Activated CD4-positive, alpha-beta memory T cell treated with anti-CD3 and anti-CD28 coated beads, Interleukin-2, amount 10 ng/mL, durations not matched to agents 7 days and 5 days (primary cell): ENCODE data around the gene CALHM2. TPM values are rescaled to one million over a fixed set of nuclear protein-coding genes. Genes with fewer than 3 reads are reported as not detected.

Source experiments
- CTCF ChIA-PET: fragments of 350-600 bp; sonication (Branson Sonifier 250); formaldehyde crosslinking; loops from one replicate; lab custom pipeline; 2021; ENCODE audit warnings: antibody characterized with exemption, inconsistent platforms; lab: Charles Lee
- POLR2A ChIA-PET: fragments of 350-600 bp; sonication (Branson Sonifier 250); formaldehyde crosslinking; loops from one replicate; lab custom pipeline; 2021; ENCODE audit warnings: antibody characterized with exemption; lab: Charles Lee
- DNase-seq: peaks from one replicate; pipeline ENCODE4 v3.0.0-alpha.2; 2020
- H3K27ac Mint-ChIP-seq: one replicate; pipeline ENCODE4 v1.8.0; 2021; ENCODE audit warnings: mild to moderate bottlenecking, mixed read lengths
- H3K27me3 Mint-ChIP-seq: one replicate; pipeline ENCODE4 v1.8.0; 2021; ENCODE audit warnings: mixed read lengths
- H3K36me3 Mint-ChIP-seq: one replicate; pipeline ENCODE4 v1.8.0; 2021; ENCODE audit warnings: low read depth, mixed read lengths
- H3K4me1 Mint-ChIP-seq: one replicate; pipeline ENCODE4 v1.8.0; 2021; ENCODE audit warnings: mixed read lengths
- H3K4me3 Mint-ChIP-seq: one replicate; pipeline ENCODE4 v1.8.0; 2021; ENCODE audit warnings: mild to moderate bottlenecking, mixed read lengths
- H3K9me3 Mint-ChIP-seq: one replicate; pipeline ENCODE4 v1.8.0; 2021; ENCODE audit warnings: mixed read lengths
- total RNA-seq, 2 experiments: library from RNA; stranded (reverse); gene quantifications; one replicate each; pipeline ENCODE4 v1.2.3, GENCODE V29; 2021

The CALHM2 gene
- total RNA-seq, 2 experiments from 2014 or later, result 135 to 138 TPM

GRCh38 chr10:103457176-103457712 lies 5.1 kb upstream of the CALHM2 start:
- no peak for DNase-seq
- POLR2A ChIA-PET, result no interaction called here
- Mint-ChIP-seq H3K36me3 (peaks cover 7% of the 10 kb centered on the region), H3K4me1 (peaks cover 48% of the 10 kb centered on the region), H3K9me3 (no peaks in the 10 kb centered on the region), H3K27me3 (no peaks in the 10 kb centered on the region), H3K27ac (peak overlapping the region; percentile 24), H3K4me3 (no peak overlapping the region)
- CTCF ChIA-PET, result interaction anchor here (0.6 to 1.0 kb wide), 2 partner anchors 9 to 104 kb away, joined by 3 read pairs; no protein-coding TSS in a partner anchor

- ChIA-PET CTCF (interaction anchor here (0.7 to 1.4 kb wide), 2 partner anchors 21 to 29 kb away, joined by 3 to 5 read pairs; no protein-coding TSS in a partner anchor), POLR2A (interaction anchor here (0.7 to 1.2 kb wide), 3 partner anchors 10 to 15 kb away, joined by 3 to 5 read pairs (median 3); no protein-coding TSS in a partner anchor)
- Mint-ChIP-seq H3K27me3 (no peaks in the 10 kb centered on the region), H3K4me3 (no peak overlapping the region), H3K9me3 (no peaks in the 10 kb centered on the region), H3K36me3 (peaks cover 10% of the 10 kb centered on the region), H3K4me1 (peaks cover 50% of the 10 kb centered on the region), H3K27ac (no peak overlapping the region)
- no peak for DNase-seq
Observed at GRCh38 chr10:103456074-103456660, 4.0 kb upstream of the CALHM2 start.

- peaks cover 19% of the 10 kb centered on the region for H3K36me3 Mint-ChIP-seq
- DNase-seq, result no peak
- no peaks in the 10 kb centered on the region for H3K27me3 Mint-ChIP-seq
- no peak overlapping the region for H3K27ac Mint-ChIP-seq
- H3K4me3 Mint-ChIP-seq, result no peak overlapping the region
- ChIA-PET CTCF (interaction anchor here (1.3 to 1.6 kb wide), 3 partner anchors 11 to 41 kb away, joined by 3 to 5 read pairs (median 4); no protein-coding TSS in a partner anchor), POLR2A (interaction anchor here (0.8 to 1.2 kb wide), 3 partner anchors 11 to 25 kb away, joined by 3 read pairs; no protein-coding TSS in a partner anchor)
- peaks cover 58% of the 10 kb centered on the region for H3K4me1 Mint-ChIP-seq
- H3K9me3 Mint-ChIP-seq, result no peaks in the 10 kb centered on the region
Observed at GRCh38 chr10:103455235-103455634, 3.1 kb upstream of the CALHM2 start.

- H3K9me3 Mint-ChIP-seq, result no peaks in the 10 kb centered on the region
- H3K27me3 Mint-ChIP-seq, result no peaks in the 10 kb centered on the region
- ChIA-PET CTCF (interaction anchor here (0.9 to 3.2 kb wide), 5 partner anchors 12 to 35 kb away, joined by 3 to 17 read pairs (median 4); no protein-coding TSS in a partner anchor), POLR2A (interaction anchor here (0.6 to 6.6 kb wide), 8 partner anchors 11 to 294 kb away, joined by 3 to 87 read pairs (median 4); no protein-coding TSS in a partner anchor)
- H3K4me1 Mint-ChIP-seq, result peaks cover 58% of the 10 kb centered on the region
- no peak for DNase-seq
- H3K27ac Mint-ChIP-seq, result no peak overlapping the region
- H3K36me3 Mint-ChIP-seq, result peaks cover 31% of the 10 kb centered on the region
- H3K4me3 Mint-ChIP-seq, result peak overlapping the region; percentile 96
Observed at GRCh38 chr10:103454026-103454425, 1.9 kb upstream of the CALHM2 start.

- POLR2A ChIA-PET, result interaction anchor here (0.8 to 6.6 kb wide), 13 partner anchors 10 to 85 kb away, joined by 4 to 87 read pairs (median 7); partner anchors contain the start of genes CALHM3 and TAF5
- Mint-ChIP-seq H3K27me3 (no peaks in the 10 kb centered on the region), H3K27ac (peak overlapping the region; percentile 95)
Observed at GRCh38 chr10:103452506-103453230, 498 bp upstream of the CALHM2 start.

GRCh38 chr10:103451091-103451813 lies 918 bp downstream of the CALHM2 start:
- Mint-ChIP-seq H3K9me3 (no peaks in the 10 kb centered on the region), H3K27me3 (no peaks in the 10 kb centered on the region), H3K4me3 (peak overlapping the region; percentile 96), H3K36me3 (peaks cover 54% of the 10 kb centered on the region), H3K4me1 (peaks cover 67% of the 10 kb centered on the region), H3K27ac (peak overlapping the region; percentile 95)
- ChIA-PET CTCF (interaction anchor here (0.8 to 4.0 kb wide), 12 partner anchors 12 to 234 kb away, joined by 3 to 34 read pairs (median 6); partner anchors contain the start of gene CALHM3), POLR2A (interaction anchor here (0.6 to 6.6 kb wide), 19 partner anchors 8 to 83 kb away, joined by 3 to 87 read pairs (median 5); partner anchors contain the start of genes CALHM3, NEURL1 and TAF5)
- peak; percentile 71 for DNase-seq

More at GRCh38 chr10:103452506-103453230, 498 bp upstream of the CALHM2 start:
- Mint-ChIP-seq H3K4me1 (peaks cover 61% of the 10 kb centered on the region), H3K9me3 (no peaks in the 10 kb centered on the region), H3K4me3 (peak overlapping the region; percentile 96), H3K36me3 (peaks cover 42% of the 10 kb centered on the region)
- CTCF ChIA-PET, result interaction anchor here (0.5 to 4.0 kb wide), 11 partner anchors 9 to 464 kb away, joined by 3 to 34 read pairs (median 12); partner anchors contain the start of gene CALHM3
- no peak for DNase-seq

GRCh38 chr10:103450201-103450695 lies 1.9 kb downstream of the CALHM2 start:
- CTCF ChIA-PET, result interaction anchor here (1.2 to 4.0 kb wide), 8 partner anchors 21 to 235 kb away, joined by 3 to 34 read pairs (median 8); partner anchors contain the start of gene CALHM3
- no peak for DNase-seq

GRCh38 chr10:103449208-103450144 lies 2.7 kb downstream of the CALHM2 start:
- Mint-ChIP-seq H3K9me3 (no peaks in the 10 kb centered on the region), H3K4me3 (peak overlapping the region; percentile 96)

More at GRCh38 chr10:103450201-103450695, 1.9 kb downstream of the CALHM2 start:
- Mint-ChIP-seq H3K27me3 (no peaks in the 10 kb centered on the region), H3K27ac (peak overlapping the region; percentile 95), H3K36me3 (peaks cover 64% of the 10 kb centered on the region), H3K4me3 (peak overlapping the region; percentile 96), H3K4me1 (peaks cover 75% of the 10 kb centered on the region), H3K9me3 (no peaks in the 10 kb centered on the region)
- POLR2A ChIA-PET, result interaction anchor here (1.6 to 6.6 kb wide), 7 partner anchors 8 to 33 kb away, joined by 3 to 87 read pairs (median 12); no protein-coding TSS in a partner anchor

GRCh38 chr10:103448746-103449145 lies 3.4 kb downstream of the CALHM2 start:
- Mint-ChIP-seq H3K9me3 (no peaks in the 10 kb centered on the region), H3K36me3 (peaks cover 79% of the 10 kb centered on the region), H3K27ac (peak overlapping the region; percentile 95), H3K27me3 (no peaks in the 10 kb centered on the region), H3K4me3 (peak overlapping the region; percentile 96), H3K4me1 (peaks cover 70% of the 10 kb centered on the region)
- DNase-seq, result no peak
- POLR2A ChIA-PET, result interaction anchor here (6.6 kb wide), 1 partner anchor 23 kb away, joined by 87 read pairs; no protein-coding TSS in a partner anchor
- CTCF ChIA-PET, result interaction anchor here (0.8 to 1.7 kb wide), 3 partner anchors 12 to 37 kb away, joined by 3 to 4 read pairs (median 3); no protein-coding TSS in a partner anchor

More at GRCh38 chr10:103449208-103450144, 2.7 kb downstream of the CALHM2 start:
- Mint-ChIP-seq H3K36me3 (peaks cover 72% of the 10 kb centered on the region), H3K27ac (peak overlapping the region; percentile 95), H3K27me3 (no peaks in the 10 kb centered on the region), H3K4me1 (peaks cover 76% of the 10 kb centered on the region)
- CTCF ChIA-PET, result interaction anchor here (0.8 to 4.0 kb wide), 7 partner anchors 13 to 236 kb away, joined by 3 to 34 read pairs (median 3); partner anchors contain the start of gene CALHM3
- POLR2A ChIA-PET, result interaction anchor here (1.6 to 6.6 kb wide), 4 partner anchors 15 to 26 kb away, joined by 3 to 87 read pairs (median 18); no protein-coding TSS in a partner anchor
- no peak for DNase-seq

GRCh38 chr10:103447187-103447586 lies 5.0 kb downstream of the CALHM2 start:
- POLR2A ChIA-PET, result interaction anchor here (1.4 kb wide), 1 partner anchor 28 kb away, joined by 3 read pairs; no protein-coding TSS in a partner anchor
- CTCF ChIA-PET, result interaction anchor here (1.1 kb wide), 1 partner anchor 39 kb away, joined by 3 read pairs; no protein-coding TSS in a partner anchor
- no peak for DNase-seq
- peak overlapping the region; percentile 48 for H3K27ac Mint-ChIP-seq
- no peak overlapping the region for H3K4me3 Mint-ChIP-seq
- H3K4me1 Mint-ChIP-seq, result peaks cover 57% of the 10 kb centered on the region
- no peaks in the 10 kb centered on the region for H3K27me3 Mint-ChIP-seq
- peaks cover 84% of the 10 kb centered on the region for H3K36me3 Mint-ChIP-seq
- H3K9me3 Mint-ChIP-seq, result no peaks in the 10 kb centered on the region
